HG02763 (cell line): ENCODE measurements around the gene CCL16.

Source experiments
- ATAC-seq: cut with Tn5 transposase; IDR thresholded peaks from one replicate; pipeline ENCODE4 v1.9.1; 2021; ENCODE audit warnings: mild to moderate bottlenecking, moderate library complexity; ENCODE audit not compliant: unreplicated experiment

The CCL16 gene

GRCh38 chr17:35988164-35988563, 6.9 kb upstream of the CCL16 start:
- no peak for ATAC-seq

GRCh38 chr17:35986643-35987042, 5.3 kb upstream of the CCL16 start, which contains the start of gene CCL14:
Gene CCL14, minus strand, starts transcription at chr17:35986729. Its CDS starts 80 bp downstream, at chr17:35986649.
- ATAC-seq, result no peak

- no peak for ATAC-seq
Observed at GRCh38 chr17:35984140-35984539, 2.8 kb upstream of the CCL16 start.

- ATAC-seq, result no peak
Observed at GRCh38 chr17:35982409-35983191, 1.3 kb upstream of the CCL16 start.

GRCh38 chr17:35981908-35982330, 622 bp upstream of the CCL16 start:
- ATAC-seq, result no peak

GRCh38 chr17:35978346-35978745, 3.0 kb downstream of the CCL16 start:
- ATAC-seq, result no peak

GRCh38 chr17:35977509-35977908, 3.8 kb downstream of the CCL16 start:
- no peak for ATAC-seq

GRCh38 chr17:35973333-35974260, 7.7 kb downstream of the CCL16 start:
- no peak for ATAC-seq

- no peak for ATAC-seq
Observed at GRCh38 chr17:35972945-35973332, 8.4 kb downstream of the CCL16 start.

- ATAC-seq, result no peak
Observed at GRCh38 chr17:35972535-35972934, 8.8 kb downstream of the CCL16 start.

GRCh38 chr17:35972066-35972465, 9.2 kb downstream of the CCL16 start:
- no peak for ATAC-seq

GRCh38 chr17:35969558-35970380, 11.5 kb downstream of the CCL16 start:
- no peak for ATAC-seq

- no peak for ATAC-seq
Observed at GRCh38 chr17:35968520-35969054, 12.7 kb downstream of the CCL16 start.

GRCh38 chr17:35965272-35965671, 16.0 kb downstream of the CCL16 start:
- no peak for ATAC-seq

- no peak for ATAC-seq
Observed at GRCh38 chr17:35963663-35964062, 17.6 kb downstream of the CCL16 start.

GRCh38 chr17:35953720-35954119, 27.6 kb downstream of the CCL16 start:
- no peak for ATAC-seq

- ATAC-seq, result no peak
Observed at GRCh38 chr17:35949401-35949800, 31.9 kb downstream of the CCL16 start.

GRCh38 chr17:35948092-35948491, 33.2 kb downstream of the CCL16 start:
- no peak for ATAC-seq

- ATAC-seq, result no peak
Observed at GRCh38 chr17:35947156-35947585, 34.1 kb downstream of the CCL16 start.

GRCh38 chr17:35944151-35944550, 37.1 kb downstream of the CCL16 start:
- no peak for ATAC-seq

GRCh38 chr17:35943537-35943936, 37.8 kb downstream of the CCL16 start, which contains the start of gene LYZL6:
Gene LYZL6, minus strand, starts transcription at chr17:35943713. Its CDS starts 4,357 bp downstream, at chr17:35939356.
- no peak for ATAC-seq
